CD4-positive, alpha-beta T cell treated with Interleukin-17A for 1 hour (primary cell): Measurements from ENCODE around the gene ATP4B.

ENCODE experiments used
- DNase-seq: peaks from one replicate; pipeline ENCODE4 v3.0.0-alpha.2; 2020

ATP4B gene

DNA sequence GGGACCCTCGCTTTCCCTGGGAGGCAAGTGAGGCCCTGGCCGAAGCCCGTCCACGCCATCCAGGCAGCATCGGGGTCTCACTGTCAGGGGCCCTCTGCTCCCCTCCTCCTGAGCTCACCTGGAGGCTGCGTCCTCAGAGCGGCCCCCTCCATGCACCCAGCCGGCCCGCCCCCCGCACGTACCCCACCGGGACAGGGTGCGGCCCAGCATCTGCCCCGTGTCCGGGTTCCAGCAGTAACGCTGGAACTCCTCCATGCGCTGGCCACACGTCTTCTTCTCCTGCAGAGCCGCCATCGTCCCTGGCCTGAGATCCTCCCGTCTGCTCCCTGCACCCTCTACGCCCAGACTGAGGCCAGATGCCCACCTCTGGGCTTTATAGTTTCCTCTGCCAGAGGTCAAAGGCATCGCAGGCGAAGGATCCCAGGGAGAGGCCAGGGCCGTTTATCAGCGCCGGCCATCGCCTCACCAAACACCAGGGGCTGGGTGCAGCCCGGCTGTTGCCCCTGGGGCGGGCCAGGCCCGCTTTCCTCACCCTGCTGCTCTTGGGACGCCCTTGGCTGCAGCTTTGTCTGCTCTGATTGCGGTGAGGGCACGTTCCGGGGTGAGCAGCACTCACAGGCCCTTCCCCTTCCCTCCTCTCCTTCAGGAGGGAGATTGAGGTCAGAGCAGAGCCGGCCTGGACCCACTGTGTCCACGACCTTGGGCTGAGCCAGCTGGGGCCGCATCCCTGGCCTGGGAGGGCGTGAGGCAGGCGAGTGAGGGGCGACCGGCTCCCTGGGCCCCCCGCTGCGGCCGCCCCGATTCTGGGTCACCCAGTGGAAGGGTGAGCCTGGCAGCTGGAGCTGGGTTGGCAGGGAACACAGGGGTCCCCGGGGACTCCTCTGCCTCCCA is at the start of gene ATP4B:
Gene ATP4B, minus strand, starts transcription at position 348 of the 891 bp plus-strand sequence. Its CDS starts 54 bp downstream, at position 294.
- DNase-seq, result no peak

DNA sequence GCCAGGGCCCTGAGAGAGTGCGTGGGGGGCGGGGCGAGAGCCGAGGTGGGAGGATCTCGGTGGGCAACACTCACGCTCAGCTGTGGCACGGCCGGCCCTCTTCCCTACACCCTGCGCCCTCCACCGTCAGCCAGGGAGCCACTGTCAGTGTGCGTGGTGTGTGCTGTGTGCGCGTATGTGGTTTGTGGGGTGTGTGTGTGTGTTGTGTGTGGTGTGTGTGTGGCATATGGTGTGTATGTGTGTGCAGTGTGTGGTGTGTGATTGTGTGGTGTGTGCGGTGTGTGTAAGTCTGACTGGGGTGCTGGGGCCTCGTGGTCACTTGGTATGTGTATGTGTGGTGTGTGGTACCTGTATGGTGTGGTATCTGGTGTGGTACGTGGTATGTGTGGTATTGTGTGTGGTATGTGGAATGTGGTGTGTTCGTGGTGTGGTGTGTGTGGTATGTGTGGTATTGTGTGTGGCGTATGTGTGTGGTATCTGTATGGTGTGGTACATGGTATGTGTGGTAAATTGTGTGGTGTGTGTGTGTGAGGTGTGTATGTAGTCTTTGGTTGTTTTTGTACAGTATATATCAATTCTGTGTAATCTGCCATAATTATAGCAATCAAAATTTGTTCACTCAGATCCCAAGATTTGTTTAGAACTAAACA is 14.1 kb upstream of the ATP4B start:
- no peak for DNase-seq

DNA sequence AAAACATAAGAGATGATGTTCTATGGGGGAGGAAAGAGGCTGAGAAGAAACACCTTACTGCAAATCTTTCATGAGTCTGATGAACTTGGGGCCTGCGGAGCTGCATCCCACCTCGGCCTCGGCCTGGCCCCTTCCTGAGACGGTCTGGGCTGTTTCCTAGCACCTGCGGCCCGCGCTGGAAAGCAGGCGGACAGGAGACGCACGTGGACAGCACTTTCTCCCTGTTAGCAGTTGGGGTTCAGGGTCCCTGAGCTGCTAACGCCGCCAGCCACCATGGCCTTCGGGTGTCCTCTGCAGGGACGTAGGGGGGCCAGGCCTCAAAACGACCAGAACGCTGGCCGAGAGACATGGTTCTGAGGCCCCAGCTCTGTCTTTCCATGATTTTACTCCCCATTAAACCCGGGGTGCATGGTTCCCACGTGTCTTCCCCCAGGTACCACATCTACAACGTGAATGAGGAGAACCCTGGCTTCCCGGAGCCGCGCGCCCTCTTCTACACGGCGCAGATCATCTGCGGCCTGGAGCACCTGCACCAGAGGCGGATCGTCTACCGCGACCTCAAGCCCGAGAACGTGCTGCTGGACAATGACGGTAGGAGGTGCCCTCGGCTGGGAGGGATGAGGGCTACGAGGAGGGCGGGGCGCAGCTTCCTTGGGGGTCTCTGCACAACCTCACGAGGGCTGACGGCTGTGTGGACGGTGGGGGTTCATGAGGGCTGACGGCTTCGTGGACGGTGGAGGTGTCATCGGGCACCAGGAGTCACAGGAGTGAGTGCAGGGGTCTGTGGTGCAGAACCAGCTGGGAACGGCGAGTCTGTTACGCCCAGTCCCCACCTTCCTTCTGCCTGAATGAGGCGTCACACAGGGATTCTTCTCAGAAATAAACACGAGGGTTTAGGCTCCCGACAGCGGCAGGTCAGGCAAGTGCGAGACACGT is 13.3 kb upstream of the ATP4B start:
- no peak for DNase-seq

DNA sequence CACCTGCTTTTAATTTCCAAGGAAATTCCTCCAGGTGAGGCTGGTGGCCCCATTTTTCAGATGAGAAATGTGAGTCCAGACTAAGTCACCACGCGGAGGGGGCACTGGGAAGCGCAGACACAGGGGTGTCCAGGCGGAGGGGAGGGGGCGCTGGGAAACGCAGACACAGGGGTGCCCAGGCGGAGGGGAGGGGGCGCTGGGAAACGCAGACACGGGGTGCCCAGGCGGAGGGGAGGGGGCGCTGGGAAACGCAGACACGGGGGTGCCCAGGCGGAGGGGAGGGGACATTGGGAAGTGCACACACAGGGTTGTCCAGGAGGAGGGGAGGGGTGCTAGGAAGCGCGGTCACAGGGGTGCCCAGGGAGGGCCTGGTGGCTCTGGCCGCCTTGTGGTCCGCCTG is 12.5 kb upstream of the ATP4B start:
- DNase-seq, result no peak

DNA sequence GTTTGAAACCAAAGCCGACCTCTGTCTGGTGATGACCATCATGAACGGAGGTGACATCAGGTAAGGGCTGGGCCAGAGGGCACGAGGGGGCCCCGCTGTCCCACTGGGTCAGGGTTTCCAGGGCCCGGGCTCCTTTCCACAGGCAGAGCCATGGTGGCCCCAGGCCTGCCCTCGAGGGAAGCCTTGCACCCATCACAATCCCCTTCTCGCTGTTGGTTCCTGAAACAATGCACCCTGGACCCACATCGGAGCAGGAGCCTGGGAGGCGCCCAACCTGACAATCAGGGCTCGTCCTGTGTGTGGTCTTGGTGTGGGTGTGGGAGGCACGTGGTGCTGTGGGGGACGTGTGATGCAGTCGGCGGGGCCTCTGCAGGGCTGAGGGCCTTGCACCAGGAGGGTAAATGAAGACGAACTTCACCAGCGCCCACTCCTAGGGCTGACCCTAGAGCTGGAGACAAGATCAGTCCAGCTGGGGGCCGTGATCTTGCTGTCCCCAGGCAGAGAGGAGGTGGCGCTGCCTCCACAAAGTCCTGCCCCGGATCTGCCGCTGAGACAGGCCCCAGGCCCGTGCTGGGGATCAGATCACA is 11.8 kb upstream of the ATP4B start:
- no peak for DNase-seq

DNA sequence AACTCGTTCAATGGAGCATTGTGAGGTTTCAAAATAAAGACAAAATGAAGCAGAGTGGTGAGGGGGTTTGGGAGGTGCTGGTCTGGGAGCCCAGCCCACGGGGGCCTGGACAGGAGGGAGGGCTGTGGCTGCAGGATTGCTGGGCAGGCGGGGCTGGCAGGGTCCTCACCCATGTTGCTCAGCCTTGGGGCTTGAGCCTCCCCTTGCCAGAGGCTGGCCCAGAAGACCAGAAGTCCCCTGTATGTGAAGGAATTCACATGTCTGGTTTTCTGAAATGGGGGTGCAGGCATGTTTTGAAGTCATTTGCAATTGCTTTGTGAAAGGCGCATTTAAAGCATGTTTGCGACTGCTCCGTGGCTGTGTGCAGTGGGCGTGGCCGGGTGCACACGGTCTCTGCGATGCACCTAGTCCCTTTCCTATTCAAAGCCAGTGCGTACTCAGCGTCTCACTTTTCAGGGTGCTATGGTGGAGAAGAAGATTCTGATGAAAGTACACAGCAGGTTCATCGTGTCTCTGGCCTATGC is 11.3 kb upstream of the ATP4B start:
- DNase-seq, result no peak

DNA sequence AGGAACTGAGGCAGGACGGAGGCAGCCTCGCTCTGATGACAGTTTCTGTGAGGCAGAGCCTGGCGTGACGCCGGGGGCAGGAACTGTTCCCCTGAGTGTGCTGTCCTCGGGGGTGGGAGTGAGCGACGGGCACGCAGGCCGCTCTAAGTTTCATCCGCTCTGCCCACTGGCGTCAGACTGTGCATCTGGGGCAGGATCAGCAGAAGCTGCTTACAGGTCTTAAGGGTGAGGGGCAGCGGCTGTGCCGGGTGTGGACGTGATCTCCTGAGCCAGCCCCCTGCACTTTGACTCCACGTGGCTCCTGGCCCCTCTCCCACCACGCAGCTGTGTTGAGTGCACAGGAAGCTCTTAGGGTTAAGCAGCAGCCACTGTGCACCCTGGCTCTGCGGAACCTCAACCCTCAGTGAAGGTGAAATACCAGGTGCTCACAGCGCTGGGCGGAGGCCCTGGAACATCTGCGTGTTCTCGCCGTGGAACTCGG is 10.5 kb upstream of the ATP4B start:
- DNase-seq, result no peak

DNA sequence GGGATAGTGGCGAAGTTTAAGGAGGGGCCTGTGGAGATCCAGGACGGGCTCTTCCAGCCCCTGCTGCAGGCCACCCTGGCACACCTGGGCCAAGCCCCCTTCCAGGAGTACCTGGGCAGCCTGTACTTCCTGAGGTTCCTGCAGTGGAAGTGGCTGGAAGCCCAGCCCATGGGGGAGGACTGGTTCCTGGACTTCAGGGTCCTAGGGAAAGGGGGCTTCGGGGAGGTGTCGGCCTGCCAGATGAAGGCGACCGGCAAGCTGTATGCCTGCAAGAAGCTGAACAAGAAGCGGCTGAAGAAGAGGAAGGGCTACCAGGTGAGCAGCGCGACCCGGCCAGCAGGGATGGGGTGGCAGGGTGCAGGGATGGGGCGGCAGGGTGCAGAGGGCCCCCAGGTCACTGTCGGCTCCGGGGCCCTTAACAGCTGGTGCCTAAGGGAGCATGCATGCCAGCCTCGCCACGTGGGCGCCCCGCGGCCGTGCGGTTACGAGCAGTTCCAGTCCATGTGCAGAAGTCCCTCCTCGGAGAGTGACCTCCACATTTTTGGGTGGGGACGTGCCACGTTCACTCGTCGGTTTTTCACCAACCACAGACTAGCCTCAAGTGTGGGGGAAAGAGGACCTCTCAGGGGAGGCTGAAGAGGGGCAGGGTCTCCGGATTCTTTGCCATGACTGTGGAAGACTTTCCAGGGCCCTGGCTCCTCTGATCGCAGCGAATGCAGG is 9.9 kb upstream of the ATP4B start:
- DNase-seq, result no peak

DNA sequence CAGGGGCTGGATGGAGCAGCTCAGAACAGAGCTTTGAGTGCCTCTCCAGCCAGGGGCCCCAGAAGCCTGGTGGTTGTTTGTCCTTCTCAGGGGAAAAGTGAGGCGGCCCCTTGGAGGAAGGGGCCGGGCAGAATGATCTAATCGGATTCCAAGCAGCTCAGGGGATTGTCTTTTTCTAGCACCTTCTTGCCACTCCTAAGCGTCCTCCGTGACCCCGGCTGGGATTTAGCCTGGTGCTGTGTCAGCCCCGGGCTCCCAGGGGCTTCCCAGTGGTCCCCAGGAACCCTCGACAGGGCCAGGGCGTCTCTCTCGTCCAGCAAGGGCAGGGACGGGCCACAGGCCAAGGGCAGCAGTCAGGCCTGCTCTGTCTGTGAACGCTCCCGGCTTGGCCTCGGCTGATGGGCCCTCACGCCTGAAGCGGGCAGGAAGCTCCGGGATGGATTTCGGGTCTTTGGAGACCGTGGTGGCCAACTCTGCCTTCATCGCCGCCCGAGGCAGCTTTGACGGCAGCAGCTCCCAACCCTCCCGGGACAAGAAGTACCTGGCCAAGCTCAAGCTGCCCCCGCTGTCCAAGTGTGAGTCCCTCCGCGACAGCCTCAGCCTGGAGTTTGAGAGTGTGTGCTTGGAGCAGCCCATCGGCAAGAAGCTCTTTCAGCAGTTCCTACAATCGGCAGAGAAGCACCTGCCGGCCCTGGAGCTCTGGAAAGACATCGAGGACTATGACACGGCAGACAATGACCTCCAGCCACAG is 9.1 kb upstream of the ATP4B start, which contains the start of gene GRK1:
Gene GRK1, plus strand, starts transcription at position 269 of the 751 bp plus-strand sequence. Its CDS starts 168 bp downstream, at position 437.
- no peak for DNase-seq

DNA sequence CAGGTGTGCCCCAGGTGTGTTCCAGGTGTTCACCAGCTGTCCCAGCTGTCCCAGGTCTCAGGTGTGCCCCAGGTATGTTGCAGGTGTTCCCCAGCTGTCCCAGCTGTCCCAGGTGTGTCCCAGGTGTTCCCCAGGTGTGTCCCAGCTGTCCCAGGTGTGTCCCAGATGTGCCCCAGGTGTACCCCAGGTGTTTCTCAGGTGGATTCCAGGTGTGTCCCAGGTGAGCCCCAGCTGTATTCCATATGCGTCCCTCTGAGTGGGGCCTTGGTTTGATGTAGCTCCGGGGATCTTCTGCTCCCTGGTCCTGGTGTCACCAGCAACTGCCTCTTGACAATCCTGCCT is 8.3 kb upstream of the ATP4B start:
- no peak for DNase-seq

DNA sequence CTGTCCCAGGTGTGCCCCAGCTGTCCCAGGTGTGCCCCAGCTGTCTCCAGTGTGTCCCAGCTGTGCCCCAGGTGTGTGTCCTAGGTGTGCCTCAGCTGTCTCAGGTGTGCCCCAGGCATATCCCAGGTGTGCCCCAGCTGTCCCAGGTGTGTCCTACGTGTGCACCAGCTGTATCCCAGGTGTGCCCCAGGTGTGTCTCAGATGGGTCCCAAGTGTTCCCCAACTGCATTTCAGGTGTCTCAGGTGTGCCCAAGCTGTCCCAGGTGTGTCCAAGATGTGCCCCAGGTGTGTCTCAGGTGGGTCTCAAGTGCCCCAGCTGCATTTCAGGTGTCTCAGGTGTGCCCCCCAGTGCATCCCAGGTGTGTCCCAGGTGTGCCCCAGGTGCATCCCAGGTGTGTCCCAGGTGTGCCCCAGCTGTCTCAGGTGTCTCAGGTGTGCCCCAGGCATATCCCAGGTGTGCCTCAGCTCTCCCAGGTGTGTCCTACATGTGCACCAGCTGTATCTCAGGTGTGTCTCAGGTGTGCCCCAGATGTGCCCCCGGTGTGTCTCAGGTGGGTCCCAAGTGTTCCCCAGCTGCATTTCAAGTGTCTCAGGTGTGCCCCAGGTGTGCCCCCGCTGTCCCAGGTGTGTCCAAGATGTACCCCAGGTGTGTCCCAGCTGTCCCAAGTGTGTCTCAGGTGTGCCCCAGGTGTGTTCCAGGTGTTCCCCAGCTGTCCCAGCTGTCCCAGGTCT is 7.8 kb upstream of the ATP4B start:
- DNase-seq, result no peak

DNA sequence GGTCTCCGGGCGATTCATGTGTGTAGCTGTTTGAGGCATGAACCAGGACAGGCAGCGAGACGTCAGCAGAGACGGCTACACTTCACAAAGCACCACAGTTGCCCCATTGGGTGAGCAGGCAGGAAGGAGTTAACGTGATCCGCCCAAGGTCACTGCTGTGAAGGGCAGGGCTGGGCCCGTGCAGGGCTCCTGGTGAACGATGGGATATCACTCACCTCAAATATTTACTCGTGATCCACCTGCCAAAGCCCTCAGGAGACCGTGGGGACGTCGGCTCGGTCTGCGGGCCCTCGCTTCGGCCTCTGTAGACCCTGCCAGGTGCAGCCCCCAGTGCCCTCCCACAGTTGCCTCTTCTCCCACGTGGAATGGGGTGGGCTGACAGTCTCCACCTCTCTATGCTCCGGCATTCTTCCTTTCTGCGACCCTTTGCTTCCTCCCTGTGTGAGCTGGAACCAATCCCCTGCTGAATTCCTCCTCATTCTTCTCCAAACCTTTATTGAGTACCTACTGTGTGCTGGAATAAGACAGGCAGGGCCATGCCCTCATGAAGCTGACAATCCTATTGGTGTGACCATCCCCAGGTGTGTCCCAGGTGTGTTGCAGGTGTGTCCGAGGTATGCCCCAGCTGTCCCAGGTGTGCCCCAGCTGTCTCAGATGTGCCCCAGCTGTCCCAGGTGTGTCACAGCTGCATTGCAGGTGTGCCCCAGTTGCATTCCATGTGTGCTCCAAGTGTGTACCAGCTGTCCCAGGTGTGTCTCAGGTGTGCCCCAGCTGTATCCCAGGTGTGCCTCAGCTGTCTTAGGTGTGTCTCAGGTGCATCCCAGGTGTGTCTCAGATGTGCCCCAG is 7.0 kb upstream of the ATP4B start:
- no peak for DNase-seq

DNA sequence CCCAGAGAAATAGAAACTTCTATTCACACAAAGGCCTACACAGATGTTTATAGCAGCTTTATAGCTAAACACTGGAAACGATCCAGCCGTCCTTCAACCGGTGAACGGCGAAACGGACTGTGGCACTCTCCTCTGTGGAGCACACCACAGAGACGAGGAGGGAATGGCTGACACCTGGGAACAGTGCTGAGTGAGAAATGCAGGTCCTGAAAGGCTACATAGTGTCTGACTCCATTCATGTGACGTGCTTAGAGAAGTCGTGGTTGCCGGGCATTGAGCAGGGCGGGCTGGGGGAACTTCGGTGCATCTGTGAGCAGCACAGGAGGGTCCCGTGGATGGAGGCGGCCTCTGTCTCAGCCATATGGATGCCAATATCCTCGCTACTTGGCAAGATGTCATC is 5.9 kb upstream of the ATP4B start:
- no peak for DNase-seq

DNA sequence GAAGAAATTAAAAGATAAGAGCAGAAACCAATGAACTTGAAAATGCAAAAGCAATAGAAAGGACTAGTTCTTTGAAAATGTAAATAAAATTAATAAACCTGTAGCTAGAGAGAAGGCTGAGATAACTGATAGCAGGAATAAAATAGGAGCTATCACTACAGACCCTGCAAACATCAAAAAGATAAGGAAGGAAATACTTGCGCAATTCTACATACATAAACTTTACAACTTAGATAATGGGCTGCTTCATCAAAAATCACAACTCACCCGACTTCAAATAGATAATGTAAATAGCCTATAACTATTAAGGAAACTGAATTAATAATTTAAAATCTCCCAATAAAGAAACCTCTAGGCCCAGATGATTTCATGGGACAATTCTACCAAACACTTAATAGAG is 3.5 kb upstream of the ATP4B start:
- DNase-seq, result no peak

DNA sequence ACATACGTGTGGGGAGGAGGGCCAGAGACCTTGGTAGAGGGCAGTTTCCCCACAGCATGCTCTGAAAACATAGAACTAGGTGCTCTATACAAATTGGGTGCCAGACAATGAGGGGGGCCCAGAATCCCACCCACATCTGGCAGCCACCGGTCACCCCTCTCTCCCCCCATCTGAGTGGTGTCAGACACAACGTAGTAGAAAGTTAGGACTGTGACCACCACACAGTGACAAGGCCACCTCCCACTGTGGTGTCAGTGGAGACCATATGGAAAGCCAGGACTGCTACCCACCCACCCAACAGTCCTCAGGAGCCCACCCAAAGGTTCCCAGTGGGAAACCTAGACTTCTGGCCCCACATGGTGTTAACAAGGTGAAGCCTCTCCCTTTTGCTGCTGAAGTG is 2.1 kb upstream of the ATP4B start:
- DNase-seq, result no peak

DNA sequence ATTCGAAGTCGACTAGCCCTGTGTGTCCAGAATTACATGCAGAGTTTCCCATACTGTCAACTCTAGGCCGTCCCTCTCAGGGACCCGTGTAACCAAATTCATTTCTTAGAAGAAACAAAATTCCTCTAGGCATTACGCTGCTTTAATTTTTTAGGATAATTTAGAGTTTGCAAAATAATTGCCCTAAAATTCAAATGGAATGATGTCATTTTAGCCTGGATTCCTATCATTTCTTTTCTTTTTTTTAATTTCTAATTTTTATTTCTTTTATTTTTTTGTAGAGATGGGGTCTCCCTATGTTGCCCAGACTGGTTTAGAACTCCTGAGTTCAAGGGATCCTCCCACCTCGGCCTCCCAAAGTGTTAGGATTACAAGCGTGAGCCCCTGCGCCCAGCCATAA is 1.3 kb upstream of the ATP4B start:
- no peak for DNase-seq

DNA sequence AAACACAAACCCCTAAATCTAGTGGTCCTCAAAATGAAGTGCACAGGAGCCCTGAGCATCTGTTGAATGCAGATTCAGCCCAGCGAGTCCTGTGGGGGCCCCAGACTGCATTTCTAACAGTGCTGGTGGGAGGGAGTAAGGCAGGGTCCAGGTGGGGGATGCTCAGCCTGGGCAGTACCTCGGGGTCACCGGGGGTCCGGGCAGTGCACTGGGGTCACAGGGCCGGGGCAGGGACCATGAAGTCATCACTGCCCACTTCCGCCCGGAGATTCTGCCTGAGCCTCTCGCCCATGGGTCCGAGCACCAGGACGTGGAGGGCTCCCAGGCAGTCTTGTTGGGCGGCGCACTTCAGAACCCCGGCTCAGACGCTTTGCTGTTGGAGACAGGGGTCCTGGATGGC is 838 bp upstream of the ATP4B start:
- no peak for DNase-seq

DNA sequence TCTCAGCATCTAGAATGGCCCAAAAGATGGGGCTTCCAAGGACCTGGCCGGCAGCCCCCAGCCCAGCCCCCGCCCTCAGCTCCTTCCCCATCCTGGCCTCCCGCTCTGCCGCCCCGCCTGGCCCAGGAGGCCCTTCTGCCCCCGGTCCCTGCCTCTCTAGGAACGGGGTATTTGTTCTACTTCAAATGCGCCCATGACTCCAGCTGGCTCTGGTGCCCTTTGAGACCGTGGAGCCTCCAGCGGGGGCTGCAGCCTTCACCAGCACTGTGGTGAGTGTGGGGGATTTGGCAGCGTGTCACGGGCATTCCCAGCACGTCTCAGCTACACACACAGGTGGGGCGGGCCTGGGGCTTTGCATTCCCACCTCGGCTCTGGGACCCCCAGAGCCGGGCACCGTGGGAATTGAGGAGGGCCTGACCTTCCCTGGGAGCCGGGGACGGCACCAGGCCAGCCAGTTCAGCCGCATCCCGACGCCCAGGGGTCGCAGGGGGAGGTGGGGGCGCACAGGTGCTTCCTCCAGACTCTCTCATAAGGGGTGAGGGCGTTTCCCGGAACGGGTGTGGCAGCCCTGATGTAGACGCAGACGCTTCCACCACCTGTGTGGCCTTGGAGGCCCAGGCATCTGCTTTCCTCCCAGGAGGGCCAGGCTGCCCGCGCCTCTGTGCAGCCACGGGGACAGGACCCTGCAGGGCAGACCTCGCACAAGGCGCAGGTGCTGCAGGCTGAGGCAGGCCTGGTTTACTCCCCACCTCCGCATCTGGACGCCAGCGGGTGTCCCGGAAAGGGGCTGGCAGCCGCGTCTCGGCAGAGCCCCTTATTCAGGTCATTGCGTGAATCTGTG is 947 bp downstream of the ATP4B start:
- DNase-seq, result no peak
